DND-41 (cell line): ENCODE measurements around the gene UBE3B.

Source experiments
- EZH2 ChIP-seq: IDR thresholded peaks from 3 replicates; pipeline ENCODE4 v1.6.1; 2012; ENCODE audit warnings: borderline replicate concordance, low read depth, mild to moderate bottlenecking, moderate library complexity, low read length, inconsistent platforms; ENCODE audit not compliant: severe bottlenecking
- TF ChIP-seq, protein P1 (sequence below): IDR thresholded peaks from 2 replicates; pipeline ENCODE4 v1.5.1; 2012; ENCODE audit warnings: borderline replicate concordance, low read length, moderate library complexity, mild to moderate bottlenecking; ENCODE audit not compliant: poor library complexity, severe bottlenecking; ENCODE audit errors: extremely low read depth

DNA sequence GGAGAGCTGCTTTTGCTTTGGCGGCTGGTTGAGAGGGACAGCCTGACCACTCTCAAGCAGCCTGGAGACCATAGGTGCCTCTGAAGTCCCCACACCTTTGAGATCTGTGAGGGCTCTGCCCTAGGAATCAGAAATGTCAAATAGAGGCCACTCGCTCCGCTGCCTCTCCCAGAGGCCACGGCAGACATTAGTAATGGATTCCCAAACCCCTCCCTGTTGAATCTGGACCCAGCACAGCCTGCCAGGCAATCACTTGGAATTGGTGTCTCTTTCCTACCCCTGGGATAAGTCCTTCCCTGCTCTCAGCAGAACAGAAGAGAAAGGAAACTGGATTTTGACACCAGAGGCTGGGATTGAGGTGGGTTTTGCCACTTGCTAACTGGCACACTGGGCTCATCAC, 70.8 kb downstream of the UBE3B start:
- TF ChIP-seq, protein P1, sequence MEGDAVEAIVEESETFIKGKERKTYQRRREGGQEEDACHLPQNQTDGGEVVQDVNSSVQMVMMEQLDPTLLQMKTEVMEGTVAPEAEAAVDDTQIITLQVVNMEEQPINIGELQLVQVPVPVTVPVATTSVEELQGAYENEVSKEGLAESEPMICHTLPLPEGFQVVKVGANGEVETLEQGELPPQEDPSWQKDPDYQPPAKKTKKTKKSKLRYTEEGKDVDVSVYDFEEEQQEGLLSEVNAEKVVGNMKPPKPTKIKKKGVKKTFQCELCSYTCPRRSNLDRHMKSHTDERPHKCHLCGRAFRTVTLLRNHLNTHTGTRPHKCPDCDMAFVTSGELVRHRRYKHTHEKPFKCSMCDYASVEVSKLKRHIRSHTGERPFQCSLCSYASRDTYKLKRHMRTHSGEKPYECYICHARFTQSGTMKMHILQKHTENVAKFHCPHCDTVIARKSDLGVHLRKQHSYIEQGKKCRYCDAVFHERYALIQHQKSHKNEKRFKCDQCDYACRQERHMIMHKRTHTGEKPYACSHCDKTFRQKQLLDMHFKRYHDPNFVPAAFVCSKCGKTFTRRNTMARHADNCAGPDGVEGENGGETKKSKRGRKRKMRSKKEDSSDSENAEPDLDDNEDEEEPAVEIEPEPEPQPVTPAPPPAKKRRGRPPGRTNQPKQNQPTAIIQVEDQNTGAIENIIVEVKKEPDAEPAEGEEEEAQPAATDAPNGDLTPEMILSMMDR = no peak
- TF ChIP-seq EZH2 = no peak
